ENCODE results near the gene ACSS2.

DNA sequence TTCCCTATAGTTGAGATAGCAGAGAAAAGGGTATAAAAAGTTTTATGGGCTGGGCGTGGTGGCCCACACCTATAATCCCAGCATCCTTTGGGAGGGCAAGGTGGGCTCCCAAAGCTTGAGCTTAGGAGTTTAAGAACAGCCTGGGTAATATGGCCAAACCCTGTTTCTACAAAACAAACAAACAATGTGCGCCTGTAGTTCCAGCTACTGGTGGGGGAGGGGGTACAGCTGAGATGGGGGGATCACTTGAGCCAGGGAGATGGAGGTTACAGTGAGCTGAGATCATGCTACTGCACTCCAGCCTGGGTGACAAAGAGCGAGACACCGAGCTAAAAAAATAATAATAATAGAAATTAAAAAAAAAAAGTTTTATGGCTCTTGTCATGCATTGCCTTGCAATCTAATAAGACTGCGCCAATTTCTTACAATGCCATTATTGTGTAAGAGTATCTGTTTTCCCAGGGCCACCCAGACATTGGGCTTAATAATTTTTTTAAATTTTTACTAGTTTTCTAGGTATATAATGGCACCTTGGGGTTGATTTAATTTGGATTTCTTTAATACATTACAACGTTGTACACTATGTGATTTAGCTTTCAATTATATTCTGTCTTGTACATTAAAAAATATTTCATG is 3.9 kb downstream of the ACSS2 start:
- no peak for TF ChIP-seq POLR2A (IDR thresholded peaks at IDR 0.05)
- no peak for TF ChIP-seq EP300 (IDR thresholded peaks at IDR 0.05)
- TF ChIP-seq, protein P1, sequence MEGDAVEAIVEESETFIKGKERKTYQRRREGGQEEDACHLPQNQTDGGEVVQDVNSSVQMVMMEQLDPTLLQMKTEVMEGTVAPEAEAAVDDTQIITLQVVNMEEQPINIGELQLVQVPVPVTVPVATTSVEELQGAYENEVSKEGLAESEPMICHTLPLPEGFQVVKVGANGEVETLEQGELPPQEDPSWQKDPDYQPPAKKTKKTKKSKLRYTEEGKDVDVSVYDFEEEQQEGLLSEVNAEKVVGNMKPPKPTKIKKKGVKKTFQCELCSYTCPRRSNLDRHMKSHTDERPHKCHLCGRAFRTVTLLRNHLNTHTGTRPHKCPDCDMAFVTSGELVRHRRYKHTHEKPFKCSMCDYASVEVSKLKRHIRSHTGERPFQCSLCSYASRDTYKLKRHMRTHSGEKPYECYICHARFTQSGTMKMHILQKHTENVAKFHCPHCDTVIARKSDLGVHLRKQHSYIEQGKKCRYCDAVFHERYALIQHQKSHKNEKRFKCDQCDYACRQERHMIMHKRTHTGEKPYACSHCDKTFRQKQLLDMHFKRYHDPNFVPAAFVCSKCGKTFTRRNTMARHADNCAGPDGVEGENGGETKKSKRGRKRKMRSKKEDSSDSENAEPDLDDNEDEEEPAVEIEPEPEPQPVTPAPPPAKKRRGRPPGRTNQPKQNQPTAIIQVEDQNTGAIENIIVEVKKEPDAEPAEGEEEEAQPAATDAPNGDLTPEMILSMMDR (IDR thresholded peaks at IDR 0.05) = no peak
